ENCODE data around the gene FLOT1. TPM values are rescaled to one million over a fixed set of nuclear protein-coding genes. Genes with fewer than 3 reads are reported as not detected.

FLOT1 gene
- total and polyA plus RNA-seq, 2 of the 13 experiments (the other 11 are each of a cell fraction or from before 2014, with no cell fraction given) = 82.3 to 130 TPM

DNA sequence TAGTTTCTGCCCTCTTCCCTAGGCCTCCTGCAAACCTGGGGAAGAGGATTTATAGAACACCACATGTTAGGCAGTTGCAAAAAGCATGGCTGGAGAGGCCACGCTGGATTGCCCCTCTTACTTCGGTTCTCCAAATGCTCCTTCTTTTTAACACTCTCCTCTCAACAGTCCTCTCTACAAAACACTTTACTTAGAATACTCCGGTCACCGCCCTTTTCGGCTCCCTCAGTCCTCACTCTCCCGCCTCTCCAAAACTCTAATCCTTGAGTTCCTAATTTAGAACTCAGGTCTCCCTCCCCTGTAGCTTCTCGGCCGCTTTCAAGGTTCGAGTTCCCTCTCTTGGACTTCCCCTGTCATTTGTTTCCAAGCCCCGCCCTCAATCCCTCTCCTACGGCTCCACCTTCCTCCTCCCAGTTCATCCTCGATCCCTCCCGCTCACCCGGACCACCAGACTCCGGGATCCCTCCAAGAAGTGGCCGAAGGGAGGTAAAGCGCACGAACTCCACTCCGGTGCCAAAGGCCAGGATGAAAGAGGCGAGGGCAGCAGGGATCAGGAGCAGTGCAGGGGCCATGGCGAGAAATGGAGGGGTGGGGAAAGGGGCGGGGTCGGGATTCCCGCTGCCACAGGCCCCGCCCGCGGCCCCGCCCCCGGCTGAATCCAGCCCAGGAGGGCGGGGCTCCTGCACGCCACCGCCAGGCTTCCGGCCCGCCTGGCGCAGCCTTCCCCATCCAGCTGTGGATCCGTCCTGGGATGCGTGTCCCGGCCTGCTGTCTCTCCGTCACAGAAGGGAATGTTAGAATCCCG lies 51.9 kb downstream of the FLOT1 start, which contains the start of gene NRM (continued):
- TF ChIP-seq, protein P1, sequence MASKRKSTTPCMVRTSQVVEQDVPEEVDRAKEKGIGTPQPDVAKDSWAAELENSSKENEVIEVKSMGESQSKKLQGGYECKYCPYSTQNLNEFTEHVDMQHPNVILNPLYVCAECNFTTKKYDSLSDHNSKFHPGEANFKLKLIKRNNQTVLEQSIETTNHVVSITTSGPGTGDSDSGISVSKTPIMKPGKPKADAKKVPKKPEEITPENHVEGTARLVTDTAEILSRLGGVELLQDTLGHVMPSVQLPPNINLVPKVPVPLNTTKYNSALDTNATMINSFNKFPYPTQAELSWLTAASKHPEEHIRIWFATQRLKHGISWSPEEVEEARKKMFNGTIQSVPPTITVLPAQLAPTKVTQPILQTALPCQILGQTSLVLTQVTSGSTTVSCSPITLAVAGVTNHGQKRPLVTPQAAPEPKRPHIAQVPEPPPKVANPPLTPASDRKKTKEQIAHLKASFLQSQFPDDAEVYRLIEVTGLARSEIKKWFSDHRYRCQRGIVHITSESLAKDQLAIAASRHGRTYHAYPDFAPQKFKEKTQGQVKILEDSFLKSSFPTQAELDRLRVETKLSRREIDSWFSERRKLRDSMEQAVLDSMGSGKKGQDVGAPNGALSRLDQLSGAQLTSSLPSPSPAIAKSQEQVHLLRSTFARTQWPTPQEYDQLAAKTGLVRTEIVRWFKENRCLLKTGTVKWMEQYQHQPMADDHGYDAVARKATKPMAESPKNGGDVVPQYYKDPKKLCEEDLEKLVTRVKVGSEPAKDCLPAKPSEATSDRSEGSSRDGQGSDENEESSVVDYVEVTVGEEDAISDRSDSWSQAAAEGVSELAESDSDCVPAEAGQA (IDR thresholded peaks at IDR 0.05; ENCODE audit: low read depth) = no peak
- TF ChIP-seq, protein P1 (CRISPR knock-in tag; IDR thresholded peaks at IDR 0.05; ENCODE audit: borderline replicate concordance) = no peak
- TF ChIP-seq RELA (CRISPR knock-in tag; IDR thresholded peaks at IDR 0.05) (no peak), YY1 (IDR thresholded peaks at IDR 0.05; ENCODE audit: insufficient read depth, insufficient replicate concordance, low read depth, low read length) (peak; percentile 70), HOXA9 (CRISPR knock-in tag; IDR thresholded peaks at IDR 0.05; ENCODE audit: borderline replicate concordance) (no peak), ZSCAN25 (CRISPR knock-in tag; IDR thresholded peaks at IDR 0.05) (0 out of 2 replicates have a peak, but pooled peaks have one; percentile 7), ZNF589 (CRISPR knock-in tag; conservative IDR thresholded peaks at IDR 0.05) (0 out of 2 replicates have a peak, but pooled peaks have one; percentile 55), MXI1 (IDR thresholded peaks at IDR 0.05; ENCODE audit: borderline replicate concordance, low read depth, low read length) (peak; percentile 78; the same call in 1 of the 3 replicates), ZNF598 (CRISPR knock-in tag; IDR thresholded peaks at IDR 0.05; ENCODE audit: borderline replicate concordance) (no peak), FOXA1 (IDR thresholded peaks at IDR 0.05) (no peak), FOXA1 (CRISPR knock-in tag; IDR thresholded peaks at IDR 0.05) (no peak), ZNF644 (CRISPR knock-in tag; IDR thresholded peaks at IDR 0.05; ENCODE audit: low read depth) (no peak), CREB1 (IDR thresholded peaks at IDR 0.05) (no peak), CREB1 (CRISPR knock-in tag; IDR thresholded peaks at IDR 0.05) (no peak)
- TF ChIP-seq, protein P2, sequence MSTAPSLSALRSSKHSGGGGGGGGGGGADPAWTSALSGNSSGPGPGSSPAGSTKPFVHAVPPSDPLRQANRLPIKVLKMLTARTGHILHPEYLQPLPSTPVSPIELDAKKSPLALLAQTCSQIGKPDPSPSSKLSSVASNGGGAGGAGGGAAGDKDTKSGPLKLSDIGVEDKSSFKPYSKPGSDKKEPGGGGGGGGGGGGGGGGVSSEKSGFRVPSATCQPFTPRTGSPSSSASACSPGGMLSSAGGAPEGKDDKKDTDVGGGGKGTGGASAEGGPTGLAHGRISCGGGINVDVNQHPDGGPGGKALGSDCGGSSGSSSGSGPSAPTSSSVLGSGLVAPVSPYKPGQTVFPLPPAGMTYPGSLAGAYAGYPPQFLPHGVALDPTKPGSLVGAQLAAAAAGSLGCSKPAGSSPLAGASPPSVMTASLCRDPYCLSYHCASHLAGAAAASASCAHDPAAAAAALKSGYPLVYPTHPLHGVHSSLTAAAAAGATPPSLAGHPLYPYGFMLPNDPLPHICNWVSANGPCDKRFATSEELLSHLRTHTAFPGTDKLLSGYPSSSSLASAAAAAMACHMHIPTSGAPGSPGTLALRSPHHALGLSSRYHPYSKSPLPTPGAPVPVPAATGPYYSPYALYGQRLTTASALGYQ (CRISPR knock-in tag; IDR thresholded peaks at IDR 0.05) = peak; percentile 57; the same call in 1 of the 2 replicates
- TF ChIP-seq, protein P3, sequence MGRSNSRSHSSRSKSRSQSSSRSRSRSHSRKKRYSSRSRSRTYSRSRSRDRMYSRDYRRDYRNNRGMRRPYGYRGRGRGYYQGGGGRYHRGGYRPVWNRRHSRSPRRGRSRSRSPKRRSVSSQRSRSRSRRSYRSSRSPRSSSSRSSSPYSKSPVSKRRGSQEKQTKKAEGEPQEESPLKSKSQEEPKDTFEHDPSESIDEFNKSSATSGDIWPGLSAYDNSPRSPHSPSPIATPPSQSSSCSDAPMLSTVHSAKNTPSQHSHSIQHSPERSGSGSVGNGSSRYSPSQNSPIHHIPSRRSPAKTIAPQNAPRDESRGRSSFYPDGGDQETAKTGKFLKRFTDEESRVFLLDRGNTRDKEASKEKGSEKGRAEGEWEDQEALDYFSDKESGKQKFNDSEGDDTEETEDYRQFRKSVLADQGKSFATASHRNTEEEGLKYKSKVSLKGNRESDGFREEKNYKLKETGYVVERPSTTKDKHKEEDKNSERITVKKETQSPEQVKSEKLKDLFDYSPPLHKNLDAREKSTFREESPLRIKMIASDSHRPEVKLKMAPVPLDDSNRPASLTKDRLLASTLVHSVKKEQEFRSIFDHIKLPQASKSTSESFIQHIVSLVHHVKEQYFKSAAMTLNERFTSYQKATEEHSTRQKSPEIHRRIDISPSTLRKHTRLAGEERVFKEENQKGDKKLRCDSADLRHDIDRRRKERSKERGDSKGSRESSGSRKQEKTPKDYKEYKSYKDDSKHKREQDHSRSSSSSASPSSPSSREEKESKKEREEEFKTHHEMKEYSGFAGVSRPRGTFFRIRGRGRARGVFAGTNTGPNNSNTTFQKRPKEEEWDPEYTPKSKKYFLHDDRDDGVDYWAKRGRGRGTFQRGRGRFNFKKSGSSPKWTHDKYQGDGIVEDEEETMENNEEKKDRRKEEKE (IDR thresholded peaks at IDR 0.05) = no peak
- TF ChIP-seq, protein P4, sequence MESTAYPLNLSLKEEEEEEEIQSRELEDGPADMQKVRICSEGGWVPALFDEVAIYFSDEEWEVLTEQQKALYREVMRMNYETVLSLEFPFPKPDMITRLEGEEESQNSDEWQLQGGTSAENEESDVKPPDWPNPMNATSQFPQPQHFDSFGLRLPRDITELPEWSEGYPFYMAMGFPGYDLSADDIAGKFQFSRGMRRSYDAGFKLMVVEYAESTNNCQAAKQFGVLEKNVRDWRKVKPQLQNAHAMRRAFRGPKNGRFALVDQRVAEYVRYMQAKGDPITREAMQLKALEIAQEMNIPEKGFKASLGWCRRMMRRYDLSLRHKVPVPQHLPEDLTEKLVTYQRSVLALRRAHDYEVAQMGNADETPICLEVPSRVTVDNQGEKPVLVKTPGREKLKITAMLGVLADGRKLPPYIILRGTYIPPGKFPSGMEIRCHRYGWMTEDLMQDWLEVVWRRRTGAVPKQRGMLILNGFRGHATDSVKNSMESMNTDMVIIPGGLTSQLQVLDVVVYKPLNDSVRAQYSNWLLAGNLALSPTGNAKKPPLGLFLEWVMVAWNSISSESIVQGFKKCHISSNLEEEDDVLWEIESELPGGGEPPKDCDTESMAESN (CRISPR knock-in tag; conservative IDR thresholded peaks at IDR 0.05) = 0 out of 2 replicates have a peak, but pooled peaks have one; percentile 24
